Fibroblast of mammary gland (primary cell): ENCODE measurements around the gene BDP1.
"Not testable (repeated sequence)": the region's sequence is repeated elsewhere in the genome, so short reads cannot be mapped to it uniquely, and the experiment has no call there.

Experiments used
- DNase-seq: peaks from one replicate; pipeline ENCODE4 v3.0.0-alpha.2; 2010; ENCODE audit warnings: low read depth
- H3K4me3 ChIP-seq: 2 replicates; pipeline ENCODE4 v1.5.1; 2011; ENCODE audit warnings: low read depth, mild to moderate bottlenecking, low read length, moderate library complexity; ENCODE audit not compliant: control insufficient read depth
- TF ChIP-seq, protein P1 (sequence below): conservative IDR thresholded peaks from 2 replicates; pipeline ENCODE4 v1.5.1; 2011; ENCODE audit warnings: low read depth, low read length, inconsistent platforms; ENCODE audit not compliant: control insufficient read depth, insufficient read depth

BDP1 gene

DNA sequence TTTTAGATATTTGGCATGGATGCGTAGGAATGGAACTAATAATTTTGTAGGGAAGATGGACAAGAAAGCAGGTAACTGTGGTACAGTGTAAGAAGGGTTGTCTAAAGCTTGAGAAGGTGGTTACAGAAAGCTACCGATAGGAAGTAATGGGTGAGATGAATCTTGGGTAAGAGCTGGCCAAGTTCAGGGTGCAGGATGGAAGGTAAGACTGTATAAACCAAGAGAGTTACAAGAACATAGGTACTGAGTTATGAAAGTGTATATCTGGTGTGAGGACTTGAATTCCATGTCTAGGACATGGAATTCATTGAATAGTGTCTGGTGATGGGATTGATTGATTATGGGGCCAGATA, 133.1 kb downstream of the BDP1 start:
- H3K4me3 ChIP-seq: no peak overlapping the region
- TF ChIP-seq, protein P1, sequence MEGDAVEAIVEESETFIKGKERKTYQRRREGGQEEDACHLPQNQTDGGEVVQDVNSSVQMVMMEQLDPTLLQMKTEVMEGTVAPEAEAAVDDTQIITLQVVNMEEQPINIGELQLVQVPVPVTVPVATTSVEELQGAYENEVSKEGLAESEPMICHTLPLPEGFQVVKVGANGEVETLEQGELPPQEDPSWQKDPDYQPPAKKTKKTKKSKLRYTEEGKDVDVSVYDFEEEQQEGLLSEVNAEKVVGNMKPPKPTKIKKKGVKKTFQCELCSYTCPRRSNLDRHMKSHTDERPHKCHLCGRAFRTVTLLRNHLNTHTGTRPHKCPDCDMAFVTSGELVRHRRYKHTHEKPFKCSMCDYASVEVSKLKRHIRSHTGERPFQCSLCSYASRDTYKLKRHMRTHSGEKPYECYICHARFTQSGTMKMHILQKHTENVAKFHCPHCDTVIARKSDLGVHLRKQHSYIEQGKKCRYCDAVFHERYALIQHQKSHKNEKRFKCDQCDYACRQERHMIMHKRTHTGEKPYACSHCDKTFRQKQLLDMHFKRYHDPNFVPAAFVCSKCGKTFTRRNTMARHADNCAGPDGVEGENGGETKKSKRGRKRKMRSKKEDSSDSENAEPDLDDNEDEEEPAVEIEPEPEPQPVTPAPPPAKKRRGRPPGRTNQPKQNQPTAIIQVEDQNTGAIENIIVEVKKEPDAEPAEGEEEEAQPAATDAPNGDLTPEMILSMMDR: no peak
- no peak for DNase-seq

DNA sequence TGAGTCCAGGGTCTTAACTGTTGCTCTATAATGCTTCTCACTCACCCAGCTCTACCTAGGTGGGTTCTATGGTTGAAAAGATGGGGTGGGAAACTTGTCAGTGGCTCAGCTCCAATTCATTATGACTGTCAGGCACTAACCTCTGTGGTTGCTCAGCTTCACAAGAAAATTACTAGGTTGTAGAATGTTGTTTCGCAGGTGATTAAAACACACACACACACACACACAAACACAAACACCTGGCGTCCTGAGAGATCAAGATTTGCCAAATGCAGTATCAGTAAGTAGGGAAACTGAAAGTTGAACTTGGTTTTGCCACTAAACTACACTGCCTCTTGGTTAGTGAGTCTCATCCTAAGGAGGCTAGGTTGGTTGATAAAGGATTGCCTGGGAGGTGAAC, 134.5 kb downstream of the BDP1 start:
- TF ChIP-seq, protein P1: no peak
- DNase-seq: no peak
- H3K4me3 ChIP-seq: no peak overlapping the region

DNA sequence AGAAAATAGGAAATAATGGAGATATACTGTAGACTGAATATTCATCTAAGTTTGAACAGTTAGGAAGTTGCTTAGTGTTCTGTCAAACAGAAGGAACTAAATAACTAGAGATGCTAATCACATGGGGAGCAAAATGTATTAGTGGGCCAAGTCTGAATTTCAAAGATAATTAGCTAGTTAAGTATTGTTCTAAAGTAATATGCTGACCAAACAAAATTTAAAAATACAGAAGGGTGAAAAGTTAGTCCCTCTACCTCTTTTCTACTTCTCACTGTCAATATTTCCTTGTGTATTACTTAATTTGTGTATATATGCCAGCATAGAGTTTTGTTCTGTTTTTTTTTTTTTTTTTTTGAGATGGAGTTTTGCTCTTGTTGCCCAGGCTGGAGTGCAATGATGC, 135.6 kb downstream of the BDP1 start:
- TF ChIP-seq, protein P1: no peak
- no peak for DNase-seq
- no peak overlapping the region for H3K4me3 ChIP-seq

DNA sequence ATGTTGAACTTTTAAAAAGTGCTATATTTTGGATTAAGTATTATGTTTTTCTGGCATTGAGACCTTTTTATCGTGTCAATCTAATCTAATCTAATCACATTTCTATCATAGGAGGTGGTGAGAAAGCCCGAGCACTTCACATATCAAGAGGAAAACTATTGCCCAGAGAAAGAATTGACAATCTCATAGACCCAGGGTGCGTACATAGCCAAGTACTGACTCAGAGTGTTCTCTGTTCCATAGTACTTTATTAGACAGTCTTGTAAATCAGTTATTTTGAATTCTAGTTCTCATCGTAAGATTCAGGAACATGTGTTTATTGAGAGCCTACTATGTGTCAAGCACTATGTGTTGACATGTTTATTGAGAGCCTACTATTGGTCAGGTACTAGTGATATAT, 140.7 kb downstream of the BDP1 start:
- no peak overlapping the region for H3K4me3 ChIP-seq
- DNase-seq: no peak
- TF ChIP-seq, protein P1: no peak

DNA sequence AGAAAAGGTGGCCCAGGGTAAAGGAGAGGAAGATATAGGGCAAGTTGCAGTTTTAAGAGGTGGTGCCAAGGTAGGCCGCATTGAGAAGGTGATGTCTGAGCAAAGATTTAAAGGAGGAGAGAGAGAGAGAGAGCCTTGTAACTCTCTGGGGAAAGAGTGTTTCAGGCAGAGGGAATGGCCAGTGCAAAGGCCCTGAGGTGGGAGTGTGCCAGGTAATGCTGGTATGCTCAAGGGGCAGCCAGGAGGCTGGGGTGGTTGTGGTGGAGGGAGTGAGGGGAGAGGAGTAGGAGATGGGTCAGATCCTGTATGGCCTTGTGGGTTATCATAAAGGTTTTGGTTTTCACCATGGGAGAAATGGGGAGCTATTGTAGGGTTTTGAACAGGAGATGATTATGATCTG, 141.6 kb downstream of the BDP1 start:
- H3K4me3 ChIP-seq: no peak overlapping the region
- no peak for DNase-seq
- TF ChIP-seq, protein P1: no peak

DNA sequence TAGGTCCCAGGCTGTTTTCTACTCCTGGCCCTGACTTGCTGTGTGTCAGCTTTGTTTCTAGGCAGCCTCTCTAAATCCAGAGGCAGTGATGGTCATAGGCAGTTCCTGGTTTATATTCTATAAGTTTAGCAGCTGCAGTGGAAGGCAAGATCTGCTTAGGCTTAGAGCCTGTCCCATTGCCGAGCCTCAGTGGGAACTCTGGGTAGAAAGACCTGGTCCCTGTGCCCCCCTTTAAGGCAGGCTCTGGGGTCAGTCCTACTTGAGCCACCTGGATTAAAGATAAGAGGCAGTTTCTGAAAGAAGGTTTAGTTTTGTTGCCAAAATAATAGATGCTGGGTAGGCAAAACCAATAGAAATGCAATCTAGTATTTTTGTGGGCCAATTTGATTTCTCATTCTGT, 145.3 kb downstream of the BDP1 start:
- no peak overlapping the region for H3K4me3 ChIP-seq
- DNase-seq: peak; percentile 6
- TF ChIP-seq, protein P1: no peak

DNA sequence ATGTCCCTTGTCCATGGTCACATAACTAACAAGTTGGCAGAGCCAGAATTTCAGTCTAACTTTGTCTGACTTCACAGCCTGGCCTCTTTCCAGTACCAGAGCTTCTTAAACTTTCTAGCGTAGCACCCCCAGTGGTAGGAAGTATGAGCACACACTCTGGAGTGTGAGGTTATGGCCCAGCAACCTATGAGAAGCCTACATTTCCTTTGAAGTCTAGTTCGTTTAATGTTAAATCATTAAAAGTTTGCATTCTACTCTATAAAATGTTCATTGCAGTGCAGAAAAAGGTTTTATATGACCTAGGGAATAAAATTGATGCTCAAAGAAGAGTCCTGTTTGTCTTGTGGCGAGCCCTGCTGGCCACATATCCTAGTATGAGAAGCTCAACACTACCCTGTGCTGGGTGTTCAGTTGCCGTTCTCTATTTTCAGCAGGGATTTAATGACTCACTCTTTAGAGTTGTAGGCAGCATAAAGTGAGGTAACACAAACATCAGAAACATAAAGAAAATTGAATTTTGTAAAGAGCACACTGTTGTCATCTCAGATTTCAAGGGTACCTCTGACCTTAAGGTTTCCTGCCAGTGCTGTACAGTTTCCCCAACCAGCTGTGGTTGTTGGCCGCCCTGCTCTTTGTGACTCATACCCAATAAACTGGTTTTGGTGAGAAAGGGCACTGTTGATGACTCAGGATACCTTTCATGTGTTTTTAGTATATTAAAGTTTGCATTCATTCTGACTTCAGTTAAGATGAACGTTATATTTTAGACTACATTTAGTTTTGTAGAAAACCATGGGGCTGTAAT, 146.0 kb downstream of the BDP1 start:
- no peak overlapping the region for H3K4me3 ChIP-seq
- DNase-seq: peak; percentile 99
- TF ChIP-seq, protein P1: peak; percentile 80

DNA sequence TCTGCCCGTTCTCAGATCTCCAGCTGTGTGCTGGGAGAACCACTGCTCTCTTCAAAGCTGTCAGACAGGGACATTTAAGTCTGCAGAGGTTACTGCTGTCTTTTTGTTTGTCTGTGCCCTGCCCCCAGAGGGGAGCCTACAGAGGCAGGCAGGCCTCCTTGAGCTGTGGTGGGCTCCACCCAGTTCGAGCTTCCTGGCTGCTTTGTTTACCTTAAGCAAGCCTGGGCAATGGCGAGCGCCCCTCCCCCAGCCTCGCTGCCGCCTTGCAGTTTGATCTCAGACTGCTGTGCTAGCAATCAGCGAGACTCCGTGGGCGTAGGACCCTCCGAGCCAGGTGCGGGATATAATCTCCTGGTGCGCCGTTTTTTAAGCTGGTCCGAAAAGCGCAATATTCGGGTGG, 154.5 kb downstream of the BDP1 start:
- H3K4me3 ChIP-seq, DNase-seq: not testable (repeated sequence)
